HG02642 (cell line): Measurements from ENCODE around the gene ANKRD33B.
A peak's percentile ranks its signal among the peaks of the same experiment; 100 is the strongest.
"Not testable (repeated sequence)": the region's sequence is repeated elsewhere in the genome, so short reads cannot be mapped to it uniquely, and the experiment has no call there.

ENCODE experiments used
- ATAC-seq: cut with Tn5 transposase; IDR thresholded peaks from one replicate; pipeline ENCODE4 v1.9.1; 2021; ENCODE audit warnings: mild to moderate bottlenecking; ENCODE audit not compliant: unreplicated experiment, poor library complexity

ANKRD33B gene

GRCh38 chr5:10632110-10632761 lies 68.4 kb downstream of the ANKRD33B start:
- ATAC-seq, result peak; percentile 49

GRCh38 chr5:10633271-10634049 lies 69.6 kb downstream of the ANKRD33B start:
- ATAC-seq, result no peak

- no peak for ATAC-seq
These were observed 70.2 kb downstream of the ANKRD33B start for GRCh38 chr5:10634050-10634449.

GRCh38 chr5:10634562-10634961 lies 70.7 kb downstream of the ANKRD33B start:
- ATAC-seq, result no peak

- ATAC-seq, result peak; percentile 63
These were observed 71.5 kb downstream of the ANKRD33B start for GRCh38 chr5:10635257-10635866.

GRCh38 chr5:10635867-10636350 lies 72.0 kb downstream of the ANKRD33B start:
- ATAC-seq, result peak; percentile 3

GRCh38 chr5:10636363-10637142 lies 72.7 kb downstream of the ANKRD33B start:
- no peak for ATAC-seq

- no peak for ATAC-seq
These were observed 74.1 kb downstream of the ANKRD33B start for GRCh38 chr5:10637944-10638343.

- ATAC-seq, result not testable (repeated sequence)
These were observed 74.9 kb downstream of the ANKRD33B start for GRCh38 chr5:10638723-10639122.

- ATAC-seq, result no peak
These were observed 76.0 kb downstream of the ANKRD33B start for GRCh38 chr5:10639846-10640368.

GRCh38 chr5:10642367-10642766 lies 78.5 kb downstream of the ANKRD33B start:
- ATAC-seq, result no peak

- ATAC-seq, result no peak
These were observed 80.3 kb downstream of the ANKRD33B start for GRCh38 chr5:10644192-10644591.

- no peak for ATAC-seq
These were observed 81.3 kb downstream of the ANKRD33B start for GRCh38 chr5:10645146-10645545.

- no peak for ATAC-seq
These were observed 81.8 kb downstream of the ANKRD33B start for GRCh38 chr5:10645671-10646070.

- ATAC-seq, result no peak
These were observed 83.8 kb downstream of the ANKRD33B start for GRCh38 chr5:10647640-10648039.

- ATAC-seq, result no peak
These were observed 85.2 kb downstream of the ANKRD33B start for GRCh38 chr5:10648806-10649665.

- ATAC-seq, result no peak
These were observed 86.0 kb downstream of the ANKRD33B start for GRCh38 chr5:10649666-10650380.

- no peak for ATAC-seq
These were observed 88.3 kb downstream of the ANKRD33B start for GRCh38 chr5:10652151-10652550.

- no peak for ATAC-seq
These were observed 88.7 kb downstream of the ANKRD33B start for GRCh38 chr5:10652606-10653005.
